GM18505 (cell line): Measurements from ENCODE around the gene GABRQ.
A peak's percentile ranks its signal among the peaks of the same experiment; 100 is the strongest.

Experiments used
- ATAC-seq: cut with Tn5 transposase; IDR thresholded peaks from one replicate; pipeline ENCODE4 v1.9.1; 2021; ENCODE audit not compliant: unreplicated experiment
- POLR2A ChIP-seq: IDR thresholded peaks from 4 replicates; pipeline ENCODE4 v1.6.1; 2011; ENCODE audit warnings: borderline replicate concordance; ENCODE audit not compliant: insufficient read depth, insufficient read length; ENCODE audit errors: extremely low read depth

The GABRQ gene

DNA sequence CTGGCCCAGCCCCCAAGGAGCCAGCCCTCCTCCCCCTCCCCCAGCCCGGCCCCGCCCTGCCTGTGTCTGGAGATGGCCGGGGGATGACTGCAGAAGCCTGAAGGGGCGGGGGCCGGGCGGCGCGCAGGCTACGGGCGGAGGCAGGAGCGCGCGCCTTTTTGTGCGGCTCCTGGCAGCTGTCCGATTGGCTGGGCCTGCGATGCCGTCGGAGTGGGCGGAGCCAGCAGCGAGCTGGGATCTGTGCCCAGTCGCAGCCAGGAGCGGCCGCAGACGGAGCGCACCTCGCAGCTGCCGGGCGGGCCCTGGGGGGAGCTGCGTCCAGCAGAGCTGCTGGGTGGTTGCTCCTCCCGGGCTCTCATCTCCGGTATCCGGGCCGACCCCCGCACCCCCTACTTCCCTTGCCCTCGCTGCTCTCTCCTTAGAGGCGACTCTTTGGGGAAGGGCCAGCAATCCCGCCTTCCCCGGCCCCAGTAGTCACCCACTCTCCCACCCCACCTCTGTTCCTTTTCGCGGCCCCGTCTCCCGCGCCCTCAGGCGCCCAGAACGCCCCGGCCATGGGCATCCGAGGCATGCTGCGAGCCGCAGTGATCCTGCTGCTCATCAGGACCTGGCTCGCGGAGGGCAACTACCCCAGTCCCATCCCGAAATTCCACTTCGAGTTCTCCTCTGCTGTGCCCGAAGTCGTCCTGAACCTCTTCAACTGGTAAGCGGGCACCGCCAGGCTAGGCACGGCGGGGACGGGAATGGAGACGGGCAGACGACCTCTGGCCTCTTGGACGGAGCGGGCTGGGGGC is at the start of gene GABRQ:
GABRQ (plus strand) TSS at position 247 of the 794 bp plus-strand sequence; CDS start at position 555, 308 bp downstream.
- ATAC-seq = no peak

DNA sequence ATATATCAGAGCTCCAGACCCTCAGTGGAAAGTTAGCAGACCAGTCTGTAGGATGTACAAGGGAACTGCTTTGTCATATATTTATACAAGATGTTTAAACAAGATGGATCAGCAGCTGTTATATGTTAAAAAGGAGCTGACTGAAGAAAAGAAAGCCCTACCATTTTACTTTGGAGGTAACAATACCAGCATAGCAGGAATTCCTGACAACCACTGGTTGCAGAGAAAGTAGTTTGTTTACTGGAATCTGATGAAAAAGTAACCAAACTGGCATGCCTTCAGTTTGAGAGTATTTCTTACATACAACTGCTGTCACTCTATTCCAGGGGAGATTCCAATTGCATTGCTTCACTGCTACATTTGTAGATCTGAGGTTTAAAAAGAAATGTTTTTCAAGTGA is 49.5 kb upstream of the GABRQ start:
- TF ChIP-seq POLR2A = no peak
- ATAC-seq = no peak

More for the DNA sequence above, at the start of gene GABRQ:
- TF ChIP-seq POLR2A = no peak

DNA sequence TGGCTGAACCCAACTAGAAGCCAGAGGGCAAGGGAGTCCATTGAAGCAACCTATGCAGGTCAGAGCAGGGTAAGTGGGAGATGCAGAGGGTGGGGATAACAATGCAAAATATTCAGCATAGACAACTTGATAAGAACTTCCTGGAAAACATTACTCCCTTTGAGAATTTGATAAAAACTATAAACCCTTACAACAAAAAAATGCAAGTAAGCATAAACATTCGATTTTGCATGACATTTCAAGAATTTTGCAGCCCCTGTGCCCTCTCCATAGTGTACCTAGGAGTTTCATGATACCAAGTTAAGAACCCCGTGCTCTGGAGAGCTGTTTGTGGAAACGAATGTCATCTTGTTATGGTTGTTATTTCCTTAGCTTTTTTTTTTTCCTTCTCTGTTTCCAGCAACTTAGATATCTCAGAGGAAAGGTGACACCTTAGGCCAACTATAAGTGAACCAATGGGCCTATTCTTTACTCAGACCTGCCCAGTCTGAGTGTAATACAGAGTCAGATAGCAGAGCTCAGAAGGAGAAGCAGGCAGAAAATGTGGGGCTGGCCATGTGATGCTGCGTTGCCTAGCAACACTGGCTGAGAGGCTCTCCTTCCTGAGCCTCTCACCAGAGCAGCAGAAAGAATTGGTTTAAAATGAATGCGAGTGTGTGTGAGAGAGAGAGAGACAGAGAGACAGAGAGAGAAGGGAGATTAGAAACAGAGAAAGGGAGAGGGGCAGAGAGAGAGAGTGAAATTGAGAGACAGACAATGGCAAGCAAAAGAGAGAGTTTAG is 36.7 kb upstream of the GABRQ start:
- no peak for ATAC-seq

DNA sequence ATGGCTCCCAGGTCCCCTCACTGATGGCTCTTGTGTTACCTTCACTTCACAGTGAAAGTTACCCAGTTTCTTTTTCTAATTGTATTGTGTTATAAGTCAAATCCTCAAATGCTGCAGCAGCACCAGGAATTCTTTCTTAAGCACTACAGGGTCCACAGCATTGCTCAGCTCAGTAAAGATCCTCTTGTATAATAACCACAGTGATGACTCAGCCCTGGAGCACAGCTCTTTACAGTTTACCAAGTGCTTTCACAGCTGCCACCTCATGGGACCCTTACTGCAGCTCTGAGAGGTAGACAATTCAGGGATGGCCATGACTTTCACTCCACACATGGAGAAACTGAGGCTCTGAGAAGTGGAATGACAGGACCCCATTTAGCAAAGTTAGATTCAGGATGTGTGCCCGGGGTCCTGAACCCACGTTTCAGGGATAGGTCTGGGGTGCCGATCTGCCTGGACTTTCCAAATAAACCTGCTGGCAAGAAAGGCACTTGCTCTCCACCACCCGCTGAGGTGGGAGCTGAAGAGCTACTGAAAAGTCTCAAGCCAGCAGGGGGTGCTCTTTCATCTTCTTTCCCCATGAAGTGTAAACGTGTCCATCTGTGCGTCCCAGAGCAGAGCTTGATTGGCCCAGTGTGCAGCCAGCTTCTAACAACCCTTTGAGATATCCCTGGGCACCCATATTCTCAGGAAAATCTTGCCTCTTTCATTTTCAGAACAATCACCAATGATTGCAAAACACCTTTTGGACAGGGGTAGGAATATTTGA is 35.7 kb upstream of the GABRQ start:
- TF ChIP-seq POLR2A = no peak
- ATAC-seq = no peak

More for the DNA sequence above, 36.7 kb upstream of the GABRQ start:
- no peak for TF ChIP-seq POLR2A

DNA sequence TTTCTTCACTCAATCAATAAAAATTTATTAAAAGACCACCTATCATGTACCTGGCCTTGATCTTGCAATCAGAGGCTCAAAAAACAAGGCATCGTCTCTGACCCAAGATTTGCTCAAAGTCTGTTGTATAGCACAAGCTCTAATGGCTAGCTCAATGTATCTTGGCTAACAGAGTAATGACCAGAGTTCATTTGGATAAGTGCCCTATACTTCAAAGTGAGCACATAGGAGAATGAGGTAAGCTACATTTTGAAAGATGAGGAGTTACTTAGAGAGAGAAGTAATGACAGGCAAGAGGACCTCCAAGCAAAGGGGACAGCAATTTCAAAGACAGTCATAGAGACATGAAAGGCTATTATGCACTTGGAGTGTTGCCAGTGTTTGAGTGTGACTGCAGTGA is 22.9 kb upstream of the GABRQ start:
- no peak for ATAC-seq
- no peak for TF ChIP-seq POLR2A

DNA sequence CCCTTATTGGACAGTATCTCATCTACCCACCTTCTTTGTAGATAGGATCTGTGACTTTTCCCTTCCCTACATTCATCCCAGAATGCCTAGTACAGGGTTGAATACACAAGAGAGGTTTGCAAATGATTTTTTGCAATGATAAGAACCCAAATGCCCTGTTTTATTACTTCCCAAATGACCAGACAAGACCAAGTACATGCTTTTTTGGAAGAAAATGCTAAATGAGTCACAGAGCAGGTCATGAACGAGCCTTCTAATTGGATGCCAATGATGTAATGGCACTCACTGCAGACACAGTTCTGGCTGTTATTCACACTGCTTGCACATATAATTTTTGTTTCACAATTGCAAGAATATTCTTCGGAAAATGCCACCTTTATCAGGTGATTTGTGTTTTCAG is 17.8 kb upstream of the GABRQ start:
- no peak for TF ChIP-seq POLR2A
- ATAC-seq = no peak

DNA sequence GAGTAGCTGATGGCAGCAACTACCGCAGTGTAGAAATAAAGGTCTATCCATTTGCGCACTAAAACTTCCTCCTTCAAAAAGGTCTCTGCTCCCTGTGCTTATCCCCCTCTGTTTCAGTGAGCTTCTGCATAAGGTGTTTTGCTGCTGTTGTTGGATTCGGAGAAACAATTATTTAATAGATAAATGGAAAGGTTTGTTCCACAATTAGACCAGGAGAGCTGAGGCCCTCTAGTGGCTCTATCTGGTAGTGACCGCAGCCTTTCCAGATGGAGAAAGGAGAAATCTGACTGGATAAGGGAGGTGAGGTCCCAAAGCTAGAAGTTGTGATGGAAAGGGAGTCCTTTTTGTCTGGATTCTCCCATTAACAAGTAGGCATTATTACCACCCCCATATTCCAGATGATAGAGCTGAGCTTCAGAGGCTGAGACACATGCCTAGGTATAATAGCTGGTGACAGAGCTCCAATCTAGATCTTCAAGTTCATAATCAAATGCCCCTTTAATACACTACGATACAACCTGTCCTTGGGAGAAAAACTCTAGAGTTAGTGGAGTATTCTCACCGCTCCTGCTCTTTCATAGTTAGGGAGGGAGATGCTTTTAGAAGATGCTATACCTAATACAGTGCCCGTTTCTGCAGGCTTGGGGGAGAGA is 5.1 kb upstream of the GABRQ start:
- TF ChIP-seq POLR2A = no peak
- ATAC-seq = peak; percentile 61

DNA sequence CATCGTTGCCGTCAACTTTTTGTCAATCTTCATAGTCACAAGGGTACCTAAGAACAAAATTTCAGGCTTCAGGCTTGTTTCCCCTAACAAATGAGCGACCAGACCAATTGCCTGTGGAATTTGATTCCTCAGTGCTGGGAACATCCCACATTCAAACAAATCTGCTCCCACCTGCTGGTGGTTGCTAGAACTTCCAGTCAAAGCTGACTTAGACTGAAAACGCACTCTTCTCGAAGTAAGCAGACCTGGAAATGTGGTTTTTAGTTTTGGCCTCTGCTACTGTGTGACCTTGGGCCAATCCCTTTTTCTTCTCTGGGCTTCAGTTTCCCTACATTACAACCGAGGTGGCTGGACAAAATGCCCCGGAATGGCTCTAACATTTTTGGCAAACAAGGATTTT is 1.8 kb upstream of the GABRQ start:
- no peak for TF ChIP-seq POLR2A
- no peak for ATAC-seq

DNA sequence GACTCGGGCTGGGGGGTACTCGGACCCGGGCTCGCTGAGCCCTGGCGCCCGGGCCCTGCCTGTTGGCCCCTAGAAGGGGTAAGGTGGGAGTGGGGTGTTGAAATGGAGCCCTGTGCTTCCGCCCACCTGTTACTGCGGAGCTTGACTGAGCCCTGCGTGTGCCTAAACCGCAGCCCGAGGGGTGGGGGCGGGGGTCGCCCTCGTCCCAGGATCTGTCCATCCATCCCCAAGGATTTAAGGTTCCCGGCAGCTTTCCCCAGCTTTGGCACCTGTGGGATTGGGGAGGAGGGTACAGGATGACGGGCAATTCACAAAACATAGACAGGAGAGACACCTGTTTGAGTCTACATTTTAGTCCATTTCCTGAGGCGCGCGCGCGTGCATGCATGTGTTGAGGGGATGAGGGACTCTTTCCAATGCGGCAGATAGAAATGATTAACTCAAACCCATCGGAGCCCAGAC is 779 bp downstream of the GABRQ start:
- no peak for TF ChIP-seq POLR2A
- no peak for ATAC-seq

DNA sequence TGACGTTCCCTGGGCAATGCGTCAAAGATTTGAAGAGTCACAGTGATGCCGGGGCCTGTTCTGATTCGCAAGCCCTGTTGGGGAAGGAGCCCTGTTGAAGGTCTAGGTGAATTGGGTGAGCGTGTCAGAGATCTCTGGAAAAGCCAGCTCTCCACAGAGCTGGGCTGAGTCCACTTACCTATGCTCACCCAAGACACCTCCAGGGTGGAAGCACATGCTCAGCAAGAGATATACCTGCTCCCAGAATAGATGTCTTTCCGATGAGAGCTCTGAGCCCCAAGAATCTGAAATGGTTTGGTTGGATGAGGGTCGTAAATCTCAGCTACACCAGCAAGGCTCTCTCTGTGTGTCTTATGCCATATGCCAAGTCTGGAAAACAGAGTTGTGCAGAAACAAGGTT is 1.7 kb downstream of the GABRQ start:
- ATAC-seq = no peak

DNA sequence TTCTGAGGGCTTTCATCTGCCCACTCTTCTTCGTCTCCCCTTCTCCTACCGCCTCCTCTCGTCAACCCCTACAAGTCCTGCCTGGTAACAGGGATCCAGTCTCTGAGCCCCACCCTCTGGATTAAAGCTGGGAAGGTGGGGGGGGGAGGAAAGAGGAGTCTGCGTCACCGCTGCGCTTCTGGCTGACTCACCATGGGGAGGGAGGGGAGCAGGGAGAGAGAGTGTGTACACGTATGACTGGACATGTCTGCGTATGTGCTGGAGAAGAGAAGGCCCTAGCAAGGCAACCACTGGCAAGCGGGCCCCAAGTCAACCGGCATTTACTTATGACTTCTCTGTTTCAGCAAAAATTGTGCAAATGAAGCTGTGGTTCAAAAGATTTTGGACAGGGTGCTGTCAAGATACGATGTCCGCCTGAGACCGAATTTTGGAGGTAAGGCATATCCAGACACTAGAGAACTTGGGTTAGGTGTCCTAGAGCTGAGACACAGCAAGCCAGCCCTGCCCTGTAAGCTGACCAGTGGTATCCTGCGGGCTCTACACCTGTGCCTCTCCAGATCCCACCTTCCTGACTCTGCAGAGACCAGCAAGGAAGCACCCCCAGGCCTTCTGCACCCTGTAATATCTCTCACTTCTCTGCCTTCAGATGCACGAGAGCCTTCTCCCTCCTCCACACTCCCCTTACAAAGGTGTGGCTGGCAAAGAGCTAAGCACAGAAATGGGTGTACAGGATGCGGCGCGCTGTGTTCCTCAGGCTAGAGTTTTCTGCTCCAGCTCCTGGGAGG is 2.5 kb downstream of the GABRQ start:
- no peak for TF ChIP-seq POLR2A

More for the DNA sequence above, 1.7 kb downstream of the GABRQ start:
- no peak for TF ChIP-seq POLR2A

DNA sequence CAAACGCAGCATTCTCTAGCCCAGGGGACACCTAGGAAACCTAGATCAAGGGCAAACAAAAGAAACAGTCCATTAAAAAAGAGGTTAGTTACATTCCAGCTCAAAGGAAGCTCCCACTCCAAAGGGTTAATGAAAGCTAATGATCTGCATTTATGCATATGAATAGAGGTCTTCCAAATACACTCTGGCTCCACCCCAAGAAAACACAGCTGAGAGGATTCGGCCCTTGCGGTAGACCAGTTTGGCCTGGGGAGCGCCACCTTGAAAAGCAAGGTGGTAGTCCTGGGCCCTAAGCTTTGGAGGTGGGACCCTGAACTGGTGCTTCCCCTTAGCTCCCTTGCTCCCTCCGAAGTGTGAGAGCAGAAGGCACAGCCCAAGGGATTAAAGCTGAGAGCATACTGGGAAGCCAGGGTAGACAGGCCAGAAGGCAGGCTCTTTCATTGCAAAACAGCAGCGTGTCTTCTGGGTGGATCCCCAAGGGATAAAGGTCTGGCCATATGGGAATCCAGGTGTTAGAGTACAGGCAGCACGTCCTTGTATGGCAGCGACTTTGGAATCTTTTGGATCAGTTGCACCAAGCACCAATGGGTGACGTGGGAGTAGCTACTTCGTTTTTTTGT is 3.7 kb downstream of the GABRQ start:
- no peak for TF ChIP-seq POLR2A
- ATAC-seq = no peak

More for the DNA sequence above, 2.5 kb downstream of the GABRQ start:
- no peak for ATAC-seq

DNA sequence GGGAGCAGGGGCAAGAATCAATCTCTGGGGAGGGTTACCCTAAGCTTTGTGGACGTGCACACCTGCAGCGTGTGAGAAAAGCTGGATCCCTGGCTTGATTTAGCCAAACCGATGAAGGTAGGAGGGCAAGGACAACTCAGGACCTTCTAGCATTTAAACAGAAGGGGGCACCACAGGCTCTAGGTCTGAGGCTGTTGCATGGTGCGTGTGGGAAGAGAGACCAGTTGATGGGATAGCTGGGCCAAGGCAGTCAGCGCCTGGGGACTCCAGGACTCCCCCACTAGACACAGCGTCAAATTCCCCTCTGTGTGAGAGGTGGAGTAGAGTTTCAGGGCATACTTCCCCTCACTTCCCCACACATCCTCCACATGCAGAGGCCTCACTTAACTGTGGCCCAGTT is 4.3 kb downstream of the GABRQ start:
- no peak for ATAC-seq
- TF ChIP-seq POLR2A = no peak
